NT2/D1 (cell line): ENCODE measurements around the gene SHISAL1.

Experiments used
- SUZ12 ChIP-seq: IDR thresholded peaks from 2 replicates; pipeline ENCODE4 v1.6.1; 2011; ENCODE audit not compliant: insufficient read length, insufficient read depth; ENCODE audit errors: extremely low read depth
- YY1 ChIP-seq: IDR thresholded peaks from 2 replicates; pipeline ENCODE4 v1.6.1; 2011; ENCODE audit not compliant: insufficient read length, insufficient read depth
- ZNF274 ChIP-seq: IDR thresholded peaks from 2 replicates; pipeline ENCODE4 v1.6.1; 2011; ENCODE audit warnings: mild to moderate bottlenecking, low read depth, low read length

DNA sequence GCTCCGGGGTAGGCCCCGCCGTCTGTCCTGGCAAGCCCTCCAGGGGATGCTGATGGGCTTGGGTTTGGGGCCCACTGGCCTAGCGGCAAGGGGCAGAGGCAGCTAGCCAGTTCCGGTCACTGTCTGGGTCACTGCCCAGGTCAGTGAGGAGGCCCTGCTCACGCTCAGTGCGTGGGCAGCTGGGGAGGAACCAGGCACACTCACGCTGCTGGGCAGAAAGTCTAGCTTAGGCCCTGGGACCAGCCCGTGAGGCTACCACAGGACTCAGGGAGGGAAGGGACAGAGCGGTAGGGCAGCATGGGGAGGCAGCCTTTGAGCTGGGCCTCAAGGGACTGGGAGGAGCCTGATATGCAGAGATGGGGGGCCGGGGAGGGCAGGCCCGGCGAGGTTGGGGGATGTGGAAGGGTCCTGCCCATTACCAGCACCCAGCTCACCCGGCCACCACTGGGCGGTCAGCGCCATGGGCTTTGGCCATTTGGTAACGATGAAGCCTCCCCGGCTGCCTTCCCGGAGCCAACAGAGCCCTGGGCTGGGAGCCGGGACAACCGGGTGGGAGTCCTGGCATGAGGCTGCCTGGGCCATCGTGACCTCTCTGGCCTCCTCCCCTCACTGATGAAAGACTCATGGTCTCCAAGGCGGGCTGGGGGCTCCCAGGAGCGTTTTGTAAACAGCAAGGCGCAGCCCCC lies 14.2 kb downstream of the SHISAL1 start:
- TF ChIP-seq ZNF274 (no peak), YY1 (no peak), SUZ12 (no peak)
